ENCODE data around the gene MYO7A.

The MYO7A gene

GRCh38 chr11:77201991-77202841 is 74.2 kb downstream of the MYO7A start:
- DNase-seq (ENCODE audit: low spot score), result no peak

GRCh38 chr11:77202941-77203900 is 75.2 kb downstream of the MYO7A start:
- DNase-seq (ENCODE audit: low spot score), result no peak

GRCh38 chr11:77203901-77204753 is 76.1 kb downstream of the MYO7A start:
- DNase-seq (ENCODE audit: low spot score), result no peak

- DNase-seq (ENCODE audit: low spot score), result no peak
Measured at GRCh38 chr11:77204754-77205466, 76.9 kb downstream of the MYO7A start.

GRCh38 chr11:77205467-77206263 is 77.6 kb downstream of the MYO7A start:
- DNase-seq (ENCODE audit: low spot score), result no peak

- no peak for DNase-seq (ENCODE audit: low spot score)
Measured at GRCh38 chr11:77206264-77207018, 78.4 kb downstream of the MYO7A start.

- no peak for DNase-seq (ENCODE audit: low spot score)
Measured at GRCh38 chr11:77207019-77207485, 79.0 kb downstream of the MYO7A start.

GRCh38 chr11:77207618-77208313 is 79.7 kb downstream of the MYO7A start:
- no peak for DNase-seq (ENCODE audit: low spot score)

- DNase-seq (ENCODE audit: low spot score), result no peak
Measured at GRCh38 chr11:77208535-77208934, 80.5 kb downstream of the MYO7A start.

- DNase-seq (ENCODE audit: low spot score), result no peak
Measured at GRCh38 chr11:77209663-77210062, 81.6 kb downstream of the MYO7A start.

- no peak for DNase-seq (ENCODE audit: low spot score)
Measured at GRCh38 chr11:77211040-77211451, 83.0 kb downstream of the MYO7A start.

GRCh38 chr11:77211594-77212251 is 83.7 kb downstream of the MYO7A start:
- no peak for DNase-seq (ENCODE audit: low spot score)

GRCh38 chr11:77212314-77213007 is 84.4 kb downstream of the MYO7A start:
- DNase-seq (ENCODE audit: low spot score), result no peak

GRCh38 chr11:77213029-77213579 is 85.1 kb downstream of the MYO7A start:
- no peak for DNase-seq (ENCODE audit: low spot score)

GRCh38 chr11:77213589-77214428 is 85.8 kb downstream of the MYO7A start:
- no peak for DNase-seq (ENCODE audit: low spot score)

GRCh38 chr11:77214557-77214956 is 86.5 kb downstream of the MYO7A start:
- no peak for DNase-seq (ENCODE audit: low spot score)
